Germinal center (tissue), 1 donor: ENCODE results near the gene HMGB4.

Experiments
- DNase-seq: peaks from one replicate; pipeline ENCODE4 v3.0.0; 2012; ENCODE audit warnings: mixed read lengths, low spot score

HMGB4 gene, protein sequence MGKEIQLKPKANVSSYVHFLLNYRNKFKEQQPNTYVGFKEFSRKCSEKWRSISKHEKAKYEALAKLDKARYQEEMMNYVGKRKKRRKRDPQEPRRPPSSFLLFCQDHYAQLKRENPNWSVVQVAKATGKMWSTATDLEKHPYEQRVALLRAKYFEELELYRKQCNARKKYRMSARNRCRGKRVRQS

DNA sequence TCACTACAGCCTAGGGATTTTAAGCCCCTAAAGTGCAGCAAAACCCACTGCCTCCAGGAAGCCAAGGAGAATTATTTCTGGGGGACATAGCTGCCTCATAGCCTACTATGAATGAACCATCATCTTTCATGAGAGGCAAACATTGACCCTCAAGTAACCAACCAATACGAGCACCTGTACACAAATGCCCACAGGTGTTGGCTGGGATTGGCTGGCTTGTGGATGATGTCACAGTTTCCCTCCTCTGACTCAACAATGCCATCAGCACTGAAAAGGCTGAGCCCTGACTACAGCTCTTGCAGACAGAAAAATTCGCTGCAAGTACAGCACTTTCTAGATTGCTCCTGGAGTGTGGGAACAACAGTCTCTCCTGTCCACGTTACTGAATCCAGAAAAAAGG lies at the start of gene HMGB4:
TSS of gene HMGB4 (plus strand) at position 301 of the 400 bp plus-strand sequence. CDS start 113 bp downstream, outside the sequence.
- DNase-seq: no peak

DNA sequence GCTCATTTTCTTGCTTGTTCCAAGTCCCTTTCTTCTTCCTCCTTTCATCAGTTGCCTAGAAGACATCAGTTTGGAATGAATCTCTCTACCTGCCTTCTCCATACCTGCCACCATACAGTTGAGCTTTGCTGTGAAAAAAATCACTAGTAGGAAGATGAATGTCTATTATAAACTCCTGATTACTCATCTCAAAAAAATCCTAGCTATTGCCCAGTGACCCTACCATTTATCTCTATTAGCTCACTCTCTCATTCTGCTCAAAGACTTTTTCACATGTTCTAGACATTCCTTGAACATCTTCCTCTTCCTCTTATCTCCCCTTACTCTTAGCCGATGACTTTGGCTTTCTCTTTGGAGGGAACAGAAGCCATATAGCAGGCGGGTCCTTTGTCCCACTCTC lies 49.7 kb upstream of the HMGB4 start:
- DNase-seq: no peak

DNA sequence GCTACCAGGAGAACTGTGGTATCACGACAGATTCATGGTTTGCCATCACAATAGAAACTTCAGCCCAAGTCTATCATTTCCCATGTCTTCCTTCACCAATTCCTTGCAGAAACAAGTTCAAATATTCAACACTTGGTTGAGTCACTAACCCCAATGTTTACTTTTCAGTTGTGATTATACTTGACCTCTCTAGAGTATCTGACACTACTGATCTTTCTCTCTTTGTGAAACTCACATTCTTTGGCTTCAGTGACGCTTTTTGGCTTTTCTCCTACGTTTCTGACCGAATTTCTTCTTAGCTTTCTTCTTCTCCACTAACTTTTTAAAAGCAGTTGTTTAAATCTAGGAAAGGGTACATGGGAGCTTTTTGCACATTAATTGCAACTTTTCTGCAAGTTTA lies 48.8 kb upstream of the HMGB4 start:
- DNase-seq: no peak

DNA sequence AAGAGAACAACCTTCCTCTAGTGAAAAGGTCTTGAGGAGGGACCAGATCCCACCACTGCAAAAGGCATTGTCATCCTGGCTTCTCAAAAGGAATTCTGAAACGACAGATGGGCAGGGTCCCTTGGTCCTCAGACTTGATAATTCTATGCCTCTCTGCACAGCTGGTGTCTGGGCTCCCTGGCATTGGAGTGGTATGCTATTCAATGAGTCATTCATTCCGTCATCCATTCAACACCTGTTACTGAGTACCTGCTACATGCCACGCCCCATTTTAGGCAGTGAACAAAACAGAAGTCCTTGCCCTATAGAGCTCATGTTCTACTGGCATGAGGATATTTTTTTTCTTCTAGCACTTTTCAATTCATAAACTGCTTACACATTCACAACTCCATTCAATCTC lies 45.8 kb upstream of the HMGB4 start:
- DNase-seq: no peak

DNA sequence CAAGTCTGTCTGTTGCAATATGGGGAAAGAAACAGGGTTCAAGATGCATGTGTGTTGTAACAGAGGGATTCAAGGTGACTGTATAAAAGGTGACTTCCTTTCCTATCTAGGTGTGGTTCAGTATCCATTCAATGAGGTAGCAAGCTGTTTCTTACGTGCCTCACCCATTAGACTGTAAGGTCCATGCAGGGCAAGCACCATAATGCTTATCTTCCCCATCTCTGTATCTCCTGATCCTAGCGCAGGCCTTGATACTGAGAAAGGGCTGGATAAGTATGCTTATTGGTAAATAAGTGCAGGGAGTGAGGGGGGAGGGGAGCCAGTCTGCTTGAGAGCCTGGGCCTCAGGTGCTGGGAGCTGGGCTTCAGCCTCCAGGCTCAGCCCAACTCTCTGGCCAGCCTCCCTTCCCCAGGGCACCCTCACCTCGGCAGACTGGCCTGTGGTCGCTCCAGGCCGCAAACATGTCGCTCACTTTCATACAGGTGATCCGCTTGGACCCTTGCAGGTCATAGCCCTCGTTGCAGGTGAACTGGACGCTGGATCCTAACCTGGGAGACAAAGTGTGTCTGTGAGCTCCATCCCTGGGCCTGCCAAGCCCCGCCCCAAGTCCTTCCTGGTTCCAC lies 44.5 kb upstream of the HMGB4 start:
- no peak for DNase-seq

DNA sequence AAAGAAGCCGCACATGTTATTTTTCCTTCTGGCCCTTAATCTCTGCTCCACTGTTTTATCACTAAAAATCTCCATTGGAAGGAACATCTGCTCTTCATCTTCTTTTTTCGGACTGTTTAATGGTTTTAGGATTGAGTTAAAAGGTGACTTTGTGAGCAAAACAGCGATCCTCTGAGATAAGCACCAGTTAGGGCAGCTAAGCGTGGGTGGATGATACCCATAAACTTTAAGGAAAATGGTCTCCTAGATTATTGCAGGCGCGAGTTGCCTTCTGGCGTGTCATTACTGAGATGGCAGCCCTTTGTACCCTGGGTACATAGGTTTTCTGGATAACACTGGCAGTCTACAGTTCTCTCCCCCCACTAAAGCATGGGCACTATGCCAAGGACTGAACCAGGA lies 44.0 kb upstream of the HMGB4 start:
- no peak for DNase-seq

DNA sequence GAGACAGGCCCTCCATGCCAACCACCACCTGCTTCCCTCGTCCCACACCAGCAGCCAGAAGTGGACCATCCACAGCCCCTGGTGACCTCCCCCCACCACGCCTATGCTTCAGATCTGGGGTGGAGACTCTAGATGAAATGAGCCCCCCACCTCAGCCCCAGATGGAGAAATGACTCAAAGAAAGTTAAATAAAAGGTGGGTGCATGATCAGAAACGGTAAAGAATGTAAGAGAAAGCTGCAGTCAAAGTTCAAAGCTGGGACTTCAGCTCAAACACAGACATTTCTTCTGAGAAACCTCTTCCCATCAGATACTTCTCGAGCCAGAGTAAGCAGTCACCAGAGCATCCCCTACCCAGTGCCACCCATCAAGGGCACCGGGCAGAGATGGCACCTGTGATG lies 43.1 kb upstream of the HMGB4 start:
- no peak for DNase-seq

DNA sequence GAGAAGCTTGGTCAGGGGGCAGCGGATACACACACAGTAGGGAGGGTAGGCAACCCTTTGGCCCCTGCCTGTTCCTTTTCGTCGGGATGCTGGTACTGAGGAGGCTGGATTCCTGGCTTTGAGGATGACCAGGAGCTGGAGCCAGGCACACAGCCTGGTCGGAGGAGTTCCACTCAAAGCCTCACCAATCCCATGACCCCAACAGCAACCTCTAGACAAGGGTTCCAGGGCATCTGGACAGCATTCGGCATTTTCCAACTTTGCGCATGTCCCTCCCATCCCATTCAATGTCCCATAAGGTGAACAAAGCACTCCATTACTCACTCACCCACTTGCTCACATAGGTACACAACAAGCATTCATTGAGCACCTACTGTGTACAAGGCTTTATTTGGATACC lies 42.6 kb upstream of the HMGB4 start:
- no peak for DNase-seq

DNA sequence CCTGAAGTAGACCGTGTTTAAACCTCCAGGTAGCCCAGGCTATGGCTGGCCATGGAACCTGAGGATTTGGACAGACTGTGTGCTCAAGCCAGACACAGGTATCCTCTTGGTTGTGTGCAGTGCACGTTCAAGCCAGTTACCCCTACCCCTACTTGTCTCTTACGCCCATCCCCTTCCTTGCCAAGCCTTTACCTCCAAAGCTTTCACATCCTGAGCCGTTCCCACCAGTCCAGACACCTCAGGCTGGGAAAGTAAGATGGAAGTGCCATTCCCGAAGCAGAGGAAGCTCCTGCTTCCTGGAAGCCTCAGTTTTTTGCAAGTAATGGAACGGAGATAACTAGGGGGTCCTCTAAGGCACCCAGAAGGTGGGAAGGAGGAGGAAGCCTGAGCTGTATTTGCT lies 41.5 kb upstream of the HMGB4 start:
- no peak for DNase-seq

DNA sequence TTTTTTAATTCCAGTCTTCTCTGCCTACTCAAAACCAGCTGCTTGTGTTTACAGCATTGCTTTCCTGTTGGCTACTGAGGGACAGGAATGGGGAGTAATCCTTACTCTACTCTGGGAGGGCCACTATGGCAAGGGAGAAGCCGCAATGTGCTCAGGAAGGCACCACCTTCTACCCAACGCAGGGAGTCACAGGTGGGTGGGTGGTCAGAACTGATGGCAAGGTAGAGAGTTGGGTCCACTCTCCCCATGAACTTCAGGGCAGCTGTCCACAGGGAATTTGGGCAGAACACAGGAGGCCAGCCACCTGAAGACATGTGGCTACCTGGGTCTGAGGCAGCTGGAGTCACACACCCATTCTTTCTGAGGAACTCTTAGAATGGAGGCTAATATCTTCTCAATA lies 40.5 kb upstream of the HMGB4 start:
- no peak for DNase-seq

DNA sequence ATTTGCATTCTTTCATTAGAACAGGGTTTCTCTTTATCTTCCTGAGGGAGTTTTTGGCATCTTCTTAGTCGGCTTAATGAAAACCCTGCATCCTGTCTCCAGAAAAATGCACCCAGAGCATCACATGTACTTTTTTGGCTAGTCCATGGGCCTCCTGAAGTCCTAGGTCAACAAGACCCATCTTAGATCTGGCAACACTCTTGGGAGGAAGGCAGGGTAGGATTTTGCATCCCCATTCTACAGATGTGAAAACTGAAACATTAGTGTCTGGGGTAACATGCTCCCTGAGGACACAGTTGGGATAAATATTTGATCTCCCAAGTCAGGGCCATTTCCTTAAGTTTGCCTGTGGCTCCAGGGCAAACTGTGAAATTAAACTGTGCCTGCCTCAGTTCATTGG lies 40.0 kb upstream of the HMGB4 start:
- DNase-seq: no peak

DNA sequence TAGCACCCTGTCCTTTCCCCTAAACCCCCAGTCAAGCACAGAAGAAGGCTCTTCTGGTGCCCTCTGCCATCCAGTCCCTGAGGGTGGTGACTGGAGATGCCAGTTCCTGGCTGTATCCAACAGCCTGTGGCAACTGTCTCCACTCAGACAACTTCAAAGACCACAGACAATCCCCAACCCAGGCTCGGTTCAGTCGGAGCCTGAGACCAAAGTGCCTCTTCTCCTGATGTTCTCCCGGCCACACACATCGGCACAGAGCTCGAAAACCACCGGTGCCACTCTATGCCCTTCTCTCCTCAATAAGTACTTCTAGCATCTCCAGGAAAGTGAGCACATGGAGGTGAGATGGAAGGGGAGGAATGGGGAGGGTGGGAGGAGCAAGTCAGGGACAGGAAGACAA lies 39.6 kb upstream of the HMGB4 start:
- DNase-seq: no peak

DNA sequence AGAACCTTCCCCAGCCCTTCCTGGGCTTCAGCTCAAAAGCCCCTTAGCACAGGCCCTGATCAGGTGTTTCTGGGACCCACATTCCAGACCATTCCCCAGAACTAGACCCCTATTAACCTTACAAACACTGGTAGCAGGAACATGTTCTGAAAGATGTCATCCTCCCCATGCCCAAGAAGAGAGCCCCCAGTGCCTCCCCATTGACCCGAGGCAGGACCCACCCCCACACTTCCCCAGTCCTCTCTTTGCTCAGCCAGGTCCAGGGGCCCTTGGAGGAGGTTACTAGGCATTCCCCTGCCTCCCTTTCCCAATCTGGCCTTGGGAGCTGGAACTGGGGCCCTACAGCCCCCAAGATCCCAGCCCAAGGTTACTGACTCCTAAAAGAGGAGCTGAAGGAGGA lies 38.9 kb upstream of the HMGB4 start:
- no peak for DNase-seq

DNA sequence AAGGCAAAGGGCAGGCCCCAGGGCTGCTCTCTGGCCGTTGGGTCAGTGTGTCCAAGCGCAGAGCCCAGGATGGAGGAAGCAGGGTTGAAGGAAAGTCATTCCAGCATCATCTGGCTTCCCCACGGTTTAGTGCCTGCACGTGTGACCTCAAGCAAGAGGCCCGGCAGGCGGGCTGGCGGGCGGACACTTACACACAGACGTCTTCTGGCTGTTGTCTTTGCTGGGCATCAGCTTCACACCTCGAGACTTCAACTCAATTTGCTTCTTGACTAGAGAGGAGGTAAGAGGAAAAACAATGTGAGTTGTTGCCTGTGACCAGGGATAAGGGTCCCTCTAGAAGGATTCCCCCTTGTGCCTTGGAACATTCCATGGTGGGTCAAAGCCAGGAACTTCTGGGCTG lies 38.4 kb upstream of the HMGB4 start:
- DNase-seq: no peak

DNA sequence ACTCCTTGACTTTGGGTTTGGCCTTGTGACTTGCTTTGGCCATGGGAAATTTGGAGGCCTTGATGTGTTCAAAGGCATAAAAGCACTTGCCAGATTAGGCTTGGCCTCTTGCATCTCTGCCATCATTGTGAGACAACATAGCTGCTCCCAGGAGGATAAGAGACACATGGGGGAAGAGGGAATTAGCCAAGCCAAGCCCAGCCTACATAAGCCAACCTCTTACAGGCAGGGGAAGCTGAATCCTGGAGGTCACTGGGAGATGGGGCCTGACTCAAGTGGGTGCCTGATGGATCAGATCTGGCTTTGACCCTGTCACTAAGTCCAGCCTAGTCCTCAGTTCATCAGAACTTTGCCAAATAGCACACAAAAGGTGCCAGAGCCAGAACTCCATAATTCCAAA lies 37.6 kb upstream of the HMGB4 start:
- no peak for DNase-seq

DNA sequence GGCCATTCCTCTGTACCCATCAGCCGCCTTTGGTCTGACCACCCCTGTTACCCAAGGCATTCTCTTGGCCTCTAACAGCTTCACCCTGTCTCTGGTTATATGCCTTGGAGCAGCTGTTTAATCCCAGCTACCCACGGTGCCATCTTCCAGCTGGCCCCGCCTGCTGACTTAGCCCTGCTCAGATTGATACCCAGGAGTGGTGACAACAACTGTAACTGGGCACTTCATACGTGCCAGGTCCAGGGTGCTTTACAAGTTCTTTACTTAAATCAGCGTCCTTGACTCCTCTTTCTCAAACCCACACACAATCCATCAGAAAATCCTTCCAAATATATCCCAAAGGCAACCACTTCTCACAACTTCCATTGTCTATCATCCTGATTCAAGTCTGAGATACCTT lies 37.2 kb upstream of the HMGB4 start:
- no peak for DNase-seq

DNA sequence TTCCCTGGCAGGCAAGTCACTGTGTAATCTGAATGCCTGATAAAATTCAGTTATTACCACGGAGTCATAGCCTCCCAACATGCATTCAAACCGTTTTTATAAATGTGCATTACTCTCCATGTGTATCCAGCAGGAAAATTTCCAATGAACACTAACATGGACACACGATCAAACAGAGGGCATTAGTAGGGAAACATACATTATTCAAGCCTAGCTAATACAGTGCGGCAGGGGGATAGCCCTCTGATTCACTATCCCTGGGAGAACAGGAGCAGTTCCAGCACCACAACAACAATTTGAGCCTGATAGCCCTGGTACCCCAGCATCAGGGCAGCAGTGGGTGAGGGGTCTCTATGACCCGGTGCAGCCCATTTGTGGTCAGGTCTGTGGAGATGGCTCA lies 35.8 kb upstream of the HMGB4 start:
- DNase-seq: no peak

DNA sequence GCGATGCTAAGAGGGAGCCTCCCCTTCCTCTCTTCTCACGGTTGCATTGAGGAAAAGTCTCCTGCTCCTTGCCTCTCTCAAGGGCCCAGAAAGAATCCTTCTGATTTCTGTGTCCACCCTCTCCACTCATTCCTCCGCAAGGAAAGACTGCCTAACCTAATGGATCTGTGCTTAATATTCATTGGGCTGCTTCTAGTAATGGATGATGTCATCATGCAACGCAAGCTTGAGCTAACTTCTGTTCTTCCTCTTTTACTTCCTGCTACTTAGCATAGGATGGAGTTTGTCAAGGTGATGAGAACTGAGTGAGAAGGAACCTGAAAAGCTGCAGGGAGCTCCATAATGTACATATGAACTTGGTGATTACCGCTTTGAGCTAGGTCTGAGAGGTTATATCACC lies 35.2 kb upstream of the HMGB4 start:
- no peak for DNase-seq

DNA sequence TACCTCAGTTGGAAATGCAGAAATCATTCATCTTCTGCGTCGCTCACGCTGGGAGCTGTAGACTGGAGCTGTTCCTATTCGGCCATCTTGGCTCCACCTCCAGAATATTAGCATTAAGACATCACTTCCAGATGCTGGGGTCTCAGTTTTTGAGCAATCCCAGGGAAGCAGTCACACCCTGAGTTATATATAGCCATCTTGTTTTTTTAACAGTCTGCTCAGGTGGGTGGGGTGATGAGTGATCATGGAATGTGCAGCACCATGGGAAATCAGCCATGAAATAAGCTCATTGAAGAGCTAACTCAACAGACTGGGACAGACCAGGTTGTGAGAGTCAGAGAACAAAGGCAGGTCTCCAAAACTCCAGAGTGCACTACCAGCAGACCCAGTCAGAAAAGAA lies 27.0 kb upstream of the HMGB4 start:
- DNase-seq: no peak

DNA sequence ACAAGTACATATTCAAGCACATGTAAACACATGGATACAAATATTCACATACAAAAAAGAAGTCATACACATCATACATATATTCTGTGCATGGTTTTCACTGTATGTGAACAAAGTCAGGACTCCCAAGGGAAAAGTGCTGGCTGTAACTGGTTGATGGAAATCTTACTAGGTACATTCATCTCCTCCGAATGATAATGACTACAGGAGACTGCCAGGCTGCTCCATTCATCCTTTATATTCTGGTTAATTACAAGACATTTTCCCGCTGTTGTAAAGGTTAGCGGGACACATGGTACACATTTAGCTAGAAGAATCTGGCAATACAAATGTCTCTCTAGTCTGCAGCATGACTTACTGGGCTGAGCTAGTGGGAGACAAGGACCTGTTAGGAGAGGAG lies 26.2 kb upstream of the HMGB4 start:
- DNase-seq: no peak

DNA sequence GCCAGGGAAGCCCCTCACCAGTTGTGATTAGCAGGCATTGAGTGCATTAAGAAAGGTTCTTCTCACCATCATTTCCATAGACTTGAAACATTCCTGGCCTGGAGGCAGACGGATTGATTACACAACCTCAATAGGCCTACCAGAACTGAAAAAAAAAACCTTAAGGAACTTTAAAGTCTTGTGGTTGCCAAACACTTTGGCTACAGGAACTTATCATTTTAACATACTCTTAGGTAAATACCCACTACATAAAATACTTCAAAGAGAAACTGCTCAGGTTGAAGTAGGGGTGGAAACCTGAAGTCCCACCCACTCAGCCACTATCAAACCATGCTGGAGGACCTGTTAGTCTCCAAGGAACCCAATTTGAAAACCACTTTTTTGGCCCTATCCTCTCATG lies 22.4 kb upstream of the HMGB4 start:
- no peak for DNase-seq

DNA sequence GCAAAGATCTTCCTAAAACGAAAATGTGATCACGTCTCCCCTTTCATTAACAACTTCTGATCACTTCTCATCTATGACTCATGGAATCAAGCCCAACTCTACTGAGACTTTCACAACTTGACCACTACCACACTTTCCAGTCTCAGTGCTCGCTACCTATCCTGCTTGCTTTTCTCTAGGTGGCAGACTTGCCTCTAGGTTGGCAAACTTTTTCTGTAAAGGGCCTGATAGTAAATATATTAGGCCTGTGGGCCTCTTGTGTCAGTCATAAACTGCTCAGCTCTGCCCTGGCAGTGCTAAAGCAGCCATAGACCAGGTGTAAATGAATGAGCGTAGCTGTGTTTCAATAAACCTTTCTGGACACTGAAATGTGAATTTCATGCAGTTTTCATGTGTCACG lies 21.5 kb upstream of the HMGB4 start:
- DNase-seq: no peak

DNA sequence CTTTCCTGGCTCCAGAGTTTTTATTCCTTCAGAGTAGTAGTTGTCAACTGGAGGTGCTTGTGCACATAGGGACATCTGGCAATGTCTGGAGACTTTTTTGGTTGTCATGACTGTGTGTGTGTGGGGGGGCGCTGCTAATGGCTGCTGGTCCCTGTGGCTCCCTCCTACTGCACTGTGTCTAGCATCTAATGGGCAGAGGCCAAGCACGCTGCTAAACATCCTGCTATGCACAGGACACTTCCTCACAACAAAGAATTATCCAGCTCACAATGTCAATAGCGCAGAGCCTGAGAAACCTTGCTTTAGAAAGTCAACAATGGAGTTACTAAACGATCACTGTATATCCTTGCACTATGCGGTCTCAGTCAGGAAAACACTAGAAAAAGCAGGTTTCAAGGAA lies 19.7 kb upstream of the HMGB4 start:
- no peak for DNase-seq

DNA sequence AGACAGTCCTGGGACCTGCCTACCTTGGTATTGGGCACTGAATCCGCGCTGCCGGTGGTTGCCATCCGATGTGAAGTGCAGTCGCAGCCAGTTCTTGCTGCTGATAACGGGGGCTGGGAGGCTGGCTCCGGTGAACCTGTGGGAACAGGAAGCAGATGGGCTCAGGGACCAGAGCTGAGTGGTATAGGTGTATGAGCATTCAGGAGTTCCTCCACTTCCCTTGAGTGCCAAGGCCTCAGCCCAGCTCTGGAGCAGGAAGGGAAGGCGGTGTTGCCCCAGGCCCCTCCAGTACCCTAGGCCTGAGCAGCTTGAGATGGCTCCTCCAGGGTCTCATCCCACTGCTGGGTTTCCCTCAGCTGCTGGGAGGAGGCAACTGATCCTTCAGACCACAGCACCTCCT lies 17.0 kb upstream of the HMGB4 start:
- DNase-seq: no peak
